HG03432 (cell line): ENCODE data around the gene APOC3.

ENCODE experiments used
- ATAC-seq: cut with Tn5 transposase; IDR thresholded peaks from one replicate; pipeline ENCODE4 v1.9.1; 2021; ENCODE audit warnings: mild to moderate bottlenecking, moderate library complexity; ENCODE audit not compliant: unreplicated experiment

APOC3 gene

GRCh38 chr11:116843661-116844060 is 14.0 kb downstream of the APOC3 start:
- no peak for ATAC-seq

- no peak for ATAC-seq
Measured at GRCh38 chr11:116844722-116845121, 15.0 kb downstream of the APOC3 start.

- ATAC-seq = no peak
Measured at GRCh38 chr11:116847612-116848011, 17.9 kb downstream of the APOC3 start.

- ATAC-seq = no peak
Measured at GRCh38 chr11:116849060-116849459, 19.4 kb downstream of the APOC3 start.

GRCh38 chr11:116849486-116849885 is 19.8 kb downstream of the APOC3 start:
- ATAC-seq = no peak

GRCh38 chr11:116851626-116852025 is 21.9 kb downstream of the APOC3 start:
- ATAC-seq = no peak

- peak; percentile 41 for ATAC-seq
Measured at GRCh38 chr11:116852261-116853031, 22.7 kb downstream of the APOC3 start.

- peak; percentile 95 for ATAC-seq
Measured at GRCh38 chr11:116853461-116854073, 23.9 kb downstream of the APOC3 start.

- no peak for ATAC-seq
Measured at GRCh38 chr11:116855413-116855812, 25.7 kb downstream of the APOC3 start.

GRCh38 chr11:116856423-116856822 is 26.7 kb downstream of the APOC3 start:
- ATAC-seq = no peak

- ATAC-seq = no peak
Measured at GRCh38 chr11:116857316-116857715, 27.6 kb downstream of the APOC3 start.

- ATAC-seq = no peak
Measured at GRCh38 chr11:116857936-116858335, 28.2 kb downstream of the APOC3 start.

- no peak for ATAC-seq
Measured at GRCh38 chr11:116859175-116859574, 29.5 kb downstream of the APOC3 start.

GRCh38 chr11:116860303-116860702 is 30.6 kb downstream of the APOC3 start:
- ATAC-seq = no peak

- no peak for ATAC-seq
Measured at GRCh38 chr11:116861539-116861938, 31.8 kb downstream of the APOC3 start.

- ATAC-seq = no peak
Measured at GRCh38 chr11:116862185-116862584, 32.5 kb downstream of the APOC3 start.

- no peak for ATAC-seq
Measured at GRCh38 chr11:116862951-116863350, 33.2 kb downstream of the APOC3 start.

- ATAC-seq = no peak
Measured at GRCh38 chr11:116864531-116864930, 34.8 kb downstream of the APOC3 start.

GRCh38 chr11:116865696-116866095 is 36.0 kb downstream of the APOC3 start:
- ATAC-seq = no peak

GRCh38 chr11:116866804-116867455 is 37.2 kb downstream of the APOC3 start:
- no peak for ATAC-seq

GRCh38 chr11:116867619-116868018 is 37.9 kb downstream of the APOC3 start:
- ATAC-seq = no peak

GRCh38 chr11:116868066-116868465 is 38.4 kb downstream of the APOC3 start:
- no peak for ATAC-seq
